ENCODE data around the gene FCER1G.

GRCh38 chr1:161200421-161200991, 14.6 kb upstream of the FCER1G start:
- TF ChIP-seq ZBTB49 (tag by site-specific recombination; IDR thresholded peaks at IDR 0.05; ENCODE audit: low read depth), result no peak
- no peak for TF ChIP-seq ZBTB8A (tag by site-specific recombination; IDR thresholded peaks at IDR 0.05)
- TF ChIP-seq ZBTB17 (tag by site-specific recombination; IDR thresholded peaks at IDR 0.05), result no peak
- no peak for TF ChIP-seq CTCF (tag by site-specific recombination; IDR thresholded peaks at IDR 0.05)
- no peak for TF ChIP-seq YY1 (tag by site-specific recombination; IDR thresholded peaks at IDR 0.05)
